OCI-LY3 (cell line): ENCODE measurements around the gene NR3C2.

Experiments used
- EZH2phosphoT487 ChIP-seq: fragments of 200-600 bp; shearing (Covaris generic); IDR thresholded peaks from 2 replicates; pipeline ENCODE4 v1.6.1; 2018; ENCODE audit warnings: antibody characterized with exemption, mixed run types, low read depth
- TF ChIP-seq, protein P1 (sequence below): fragments of 200-600, 300-600 bp; sonication (generic); IDR thresholded peaks from 2 replicates; pipeline ENCODE4 v1.5.1; 2014; ENCODE audit warnings: antibody characterized with exemption, low read length, low read depth

DNA sequence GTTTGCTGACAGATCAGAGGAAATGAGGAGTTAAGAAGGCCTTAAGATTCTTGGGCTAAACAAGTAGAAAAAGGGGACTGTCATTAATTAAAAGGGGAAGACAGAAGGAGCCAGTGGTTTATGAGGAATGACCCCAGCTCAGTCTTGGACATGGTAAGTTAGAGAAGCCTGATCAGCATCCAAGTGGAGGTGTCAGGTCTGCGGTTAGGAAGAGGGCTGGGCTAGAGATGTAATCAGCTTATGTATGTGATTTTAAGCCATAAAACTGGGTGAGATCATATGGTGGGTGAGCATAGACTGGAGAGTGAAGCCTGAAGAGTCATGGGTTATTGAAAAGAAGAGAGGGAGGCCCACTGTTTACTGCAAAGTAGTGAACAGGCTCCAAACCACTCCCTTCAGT, 246.1 kb downstream of the NR3C2 start:
- TF ChIP-seq, protein P1, sequence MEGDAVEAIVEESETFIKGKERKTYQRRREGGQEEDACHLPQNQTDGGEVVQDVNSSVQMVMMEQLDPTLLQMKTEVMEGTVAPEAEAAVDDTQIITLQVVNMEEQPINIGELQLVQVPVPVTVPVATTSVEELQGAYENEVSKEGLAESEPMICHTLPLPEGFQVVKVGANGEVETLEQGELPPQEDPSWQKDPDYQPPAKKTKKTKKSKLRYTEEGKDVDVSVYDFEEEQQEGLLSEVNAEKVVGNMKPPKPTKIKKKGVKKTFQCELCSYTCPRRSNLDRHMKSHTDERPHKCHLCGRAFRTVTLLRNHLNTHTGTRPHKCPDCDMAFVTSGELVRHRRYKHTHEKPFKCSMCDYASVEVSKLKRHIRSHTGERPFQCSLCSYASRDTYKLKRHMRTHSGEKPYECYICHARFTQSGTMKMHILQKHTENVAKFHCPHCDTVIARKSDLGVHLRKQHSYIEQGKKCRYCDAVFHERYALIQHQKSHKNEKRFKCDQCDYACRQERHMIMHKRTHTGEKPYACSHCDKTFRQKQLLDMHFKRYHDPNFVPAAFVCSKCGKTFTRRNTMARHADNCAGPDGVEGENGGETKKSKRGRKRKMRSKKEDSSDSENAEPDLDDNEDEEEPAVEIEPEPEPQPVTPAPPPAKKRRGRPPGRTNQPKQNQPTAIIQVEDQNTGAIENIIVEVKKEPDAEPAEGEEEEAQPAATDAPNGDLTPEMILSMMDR: no peak
- no peak for TF ChIP-seq EZH2phosphoT487
